ENCODE measurements around the gene GTF3C1. TPM values are rescaled to one million over a fixed set of nuclear protein-coding genes. Genes with fewer than 3 reads are reported as not detected.

Gene GTF3C1
- polyA plus RNA-seq, 4 donors, result 30.4 to 47.0 (median 36.8) TPM

GRCh38 chr16:27511657-27512448 lies 37.9 kb downstream of the GTF3C1 start:
- Histone ChIP-seq H3K27ac (ENCODE audit: low read depth in 1 of 3, low read length in 2 of 3) (no peak overlapping the region), H3K27me3 (ENCODE audit: control insufficient read depth in 3 of 3, insufficient read depth in 3 of 3, low read length in 3 of 3) (no peaks in the 10 kb centered on the region), H3K36me3 (ENCODE audit: control insufficient read depth in 3 of 3, insufficient read depth in 2 of 3, low read depth in 1 of 3, low read length in 3 of 3) (peaks cover 14 to 58% (median 17%) of the 10 kb centered on the region in 3 donors), H3K9me3 (ENCODE audit: control insufficient read depth in 2 of 2, insufficient read depth in 1 of 2, low read depth in 1 of 2, low read length in 1 of 2) (no peaks in the 10 kb centered on the region), H3K4me3 (ENCODE audit: low read depth in 1 of 3, low read length in 3 of 3) (no peak overlapping the region), H3K4me1 (ENCODE audit: control insufficient read depth in 3 of 3, insufficient read depth in 2 of 3, low read depth in 1 of 3, low read length in 2 of 3) (no peaks in the 10 kb centered on the region)
- 86 to 91% (median 90%) methylated on average over 22 of the region's 22 CpGs for WGBS, 3 donors
- FAIRE-seq (no peak), DNase-seq (no peak)

- DNase-seq, result no peak
- Histone ChIP-seq H3K27me3 (ENCODE audit: control insufficient read depth in 3 of 3, insufficient read depth in 3 of 3, low read length in 3 of 3) (no peaks in the 10 kb centered on the region), H3K9me3 (ENCODE audit: control insufficient read depth in 2 of 2, insufficient read depth in 1 of 2, low read depth in 1 of 2, low read length in 1 of 2) (no peaks in the 10 kb centered on the region), H3K36me3 (ENCODE audit: control insufficient read depth in 3 of 3, insufficient read depth in 2 of 3, low read depth in 1 of 3, low read length in 3 of 3) (peaks cover 19 to 67% (median 41%) of the 10 kb centered on the region in 3 donors), H3K4me3 (ENCODE audit: low read depth in 1 of 3, low read length in 3 of 3) (no peak overlapping the region), H3K4me1 (ENCODE audit: control insufficient read depth in 3 of 3, insufficient read depth in 2 of 3, low read depth in 1 of 3, low read length in 2 of 3) (no peaks in the 10 kb centered on the region), H3K27ac (ENCODE audit: low read depth in 1 of 3, low read length in 2 of 3) (no peak overlapping the region)
- 93 to 95% (median 94%) methylated on average over 9 of the region's 9 CpGs for WGBS, 3 donors
- no peak for FAIRE-seq
These were observed 41.2 kb downstream of the GTF3C1 start for GRCh38 chr16:27508476-27508875.

GRCh38 chr16:27506771-27507170 lies 42.9 kb downstream of the GTF3C1 start:
- Histone ChIP-seq H3K27me3 (ENCODE audit: control insufficient read depth in 3 of 3, insufficient read depth in 3 of 3, low read length in 3 of 3) (no peaks in the 10 kb centered on the region), H3K4me3 (ENCODE audit: low read depth in 1 of 3, low read length in 3 of 3) (no peak overlapping the region), H3K27ac (ENCODE audit: low read depth in 1 of 3, low read length in 2 of 3) (no peak overlapping the region), H3K36me3 (ENCODE audit: control insufficient read depth in 3 of 3, insufficient read depth in 2 of 3, low read depth in 1 of 3, low read length in 3 of 3) (peaks cover 29 to 75% (median 51%) of the 10 kb centered on the region in 3 donors), H3K4me1 (ENCODE audit: control insufficient read depth in 3 of 3, insufficient read depth in 2 of 3, low read depth in 1 of 3, low read length in 2 of 3) (no peaks in the 10 kb centered on the region), H3K9me3 (ENCODE audit: control insufficient read depth in 2 of 2, insufficient read depth in 1 of 2, low read depth in 1 of 2, low read length in 1 of 2) (no peaks in the 10 kb centered on the region)
- no peak for FAIRE-seq
- 95 to 97% (median 96%) methylated on average over 16 to 17 of the region's 17 CpGs for WGBS, 3 donors
- no peak for DNase-seq

- FAIRE-seq (no peak), DNase-seq (no peak)
- Histone ChIP-seq H3K27me3 (ENCODE audit: control insufficient read depth in 3 of 3, insufficient read depth in 3 of 3, low read length in 3 of 3) (no peaks in the 10 kb centered on the region), H3K9me3 (ENCODE audit: control insufficient read depth in 2 of 2, insufficient read depth in 1 of 2, low read depth in 1 of 2, low read length in 1 of 2) (no peaks in the 10 kb centered on the region), H3K4me1 (ENCODE audit: control insufficient read depth in 3 of 3, insufficient read depth in 2 of 3, low read depth in 1 of 3, low read length in 2 of 3) (no peaks in the 10 kb centered on the region), H3K27ac (ENCODE audit: low read depth in 1 of 3, low read length in 2 of 3) (no peak overlapping the region), H3K36me3 (ENCODE audit: control insufficient read depth in 3 of 3, insufficient read depth in 2 of 3, low read depth in 1 of 3, low read length in 3 of 3) (peaks cover 27 to 77% (median 61%) of the 10 kb centered on the region in 3 donors), H3K4me3 (ENCODE audit: low read depth in 1 of 3, low read length in 3 of 3) (no peak overlapping the region)
- WGBS, 3 donors, result 92 to 95% (median 92%) methylated on average over 13 of the region's 13 CpGs
These were observed 44.1 kb downstream of the GTF3C1 start for GRCh38 chr16:27505297-27506236.

- H3K4me3 ChIP-seq (ENCODE audit: low read depth in 1 of 3, low read length in 3 of 3), result no peak overlapping the region
- no peaks in the 10 kb centered on the region for H3K9me3 ChIP-seq (ENCODE audit: control insufficient read depth in 2 of 2, insufficient read depth in 1 of 2, low read depth in 1 of 2, low read length in 1 of 2)
- 87 to 100% (median 88%) methylated on average over 5 of the region's 5 CpGs for WGBS, 3 donors
- H3K27me3 ChIP-seq (ENCODE audit: control insufficient read depth in 3 of 3, insufficient read depth in 3 of 3, low read length in 3 of 3), result no peaks in the 10 kb centered on the region
- no peaks in the 10 kb centered on the region for H3K4me1 ChIP-seq (ENCODE audit: control insufficient read depth in 3 of 3, insufficient read depth in 2 of 3, low read depth in 1 of 3, low read length in 2 of 3)
- peaks cover 31 to 84% (median 69%) of the 10 kb centered on the region in 3 donors for H3K36me3 ChIP-seq (ENCODE audit: control insufficient read depth in 3 of 3, insufficient read depth in 2 of 3, low read depth in 1 of 3, low read length in 3 of 3)
- H3K27ac ChIP-seq (ENCODE audit: low read depth in 1 of 3, low read length in 2 of 3), result no peak overlapping the region
- FAIRE-seq, result no peak
- no peak for DNase-seq
These were observed 46.1 kb downstream of the GTF3C1 start for GRCh38 chr16:27503662-27504061.

GRCh38 chr16:27500801-27501200 lies 48.9 kb downstream of the GTF3C1 start:
- Histone ChIP-seq H3K27ac (ENCODE audit: low read depth in 1 of 3, low read length in 2 of 3) (no peak overlapping the region), H3K4me1 (ENCODE audit: control insufficient read depth in 3 of 3, insufficient read depth in 2 of 3, low read depth in 1 of 3, low read length in 2 of 3) (no peaks in the 10 kb centered on the region), H3K27me3 (ENCODE audit: control insufficient read depth in 3 of 3, insufficient read depth in 3 of 3, low read length in 3 of 3) (no peaks in the 10 kb centered on the region), H3K36me3 (ENCODE audit: control insufficient read depth in 3 of 3, insufficient read depth in 2 of 3, low read depth in 1 of 3, low read length in 3 of 3) (peaks cover 35 to 81% (median 64%) of the 10 kb centered on the region in 3 donors), H3K9me3 (ENCODE audit: control insufficient read depth in 2 of 2, insufficient read depth in 1 of 2, low read depth in 1 of 2, low read length in 1 of 2) (no peaks in the 10 kb centered on the region), H3K4me3 (ENCODE audit: low read depth in 1 of 3, low read length in 3 of 3) (no peak overlapping the region)
- DNase-seq, result no peak
- FAIRE-seq, result no peak
- 95 to 98% (median 97%) methylated on average over 3 of the region's 3 CpGs for WGBS, 3 donors

- H3K36me3 ChIP-seq (ENCODE audit: control insufficient read depth in 3 of 3, insufficient read depth in 2 of 3, low read depth in 1 of 3, low read length in 3 of 3), result peaks cover 40 to 84% (median 64%) of the 10 kb centered on the region in 3 donors
- no peak for FAIRE-seq
- H3K4me3 ChIP-seq (ENCODE audit: low read depth in 1 of 3, low read length in 3 of 3), result no peak overlapping the region
- 95 to 98% (median 97%) methylated on average over 9 of the region's 9 CpGs for WGBS, 3 donors
- no peaks in the 10 kb centered on the region for H3K9me3 ChIP-seq (ENCODE audit: control insufficient read depth in 2 of 2, insufficient read depth in 1 of 2, low read depth in 1 of 2, low read length in 1 of 2)
- DNase-seq, result no peak
- no peaks in the 10 kb centered on the region for H3K4me1 ChIP-seq (ENCODE audit: control insufficient read depth in 3 of 3, insufficient read depth in 2 of 3, low read depth in 1 of 3, low read length in 2 of 3)
- no peaks in the 10 kb centered on the region for H3K27me3 ChIP-seq (ENCODE audit: control insufficient read depth in 3 of 3, insufficient read depth in 3 of 3, low read length in 3 of 3)
- H3K27ac ChIP-seq (ENCODE audit: low read depth in 1 of 3, low read length in 2 of 3), result no peak overlapping the region
These were observed 50.1 kb downstream of the GTF3C1 start for GRCh38 chr16:27499659-27500055.

GRCh38 chr16:27498916-27499658 lies 50.6 kb downstream of the GTF3C1 start:
- Histone ChIP-seq H3K4me1 (ENCODE audit: control insufficient read depth in 3 of 3, insufficient read depth in 2 of 3, low read depth in 1 of 3, low read length in 2 of 3) (no peaks in the 10 kb centered on the region), H3K9me3 (ENCODE audit: control insufficient read depth in 2 of 2, insufficient read depth in 1 of 2, low read depth in 1 of 2, low read length in 1 of 2) (no peaks in the 10 kb centered on the region), H3K27me3 (ENCODE audit: control insufficient read depth in 3 of 3, insufficient read depth in 3 of 3, low read length in 3 of 3) (no peaks in the 10 kb centered on the region), H3K36me3 (ENCODE audit: control insufficient read depth in 3 of 3, insufficient read depth in 2 of 3, low read depth in 1 of 3, low read length in 3 of 3) (peaks cover 40 to 81% (median 61%) of the 10 kb centered on the region in 3 donors), H3K27ac (ENCODE audit: low read depth in 1 of 3, low read length in 2 of 3) (no peak overlapping the region), H3K4me3 (ENCODE audit: low read depth in 1 of 3, low read length in 3 of 3) (no peak overlapping the region)
- DNase-seq (no peak), FAIRE-seq (no peak)
- 90 to 96% (median 95%) methylated on average over 14 of the region's 14 CpGs for WGBS, 3 donors
